Thoracic aorta (tissue), 2 donors: ENCODE measurements around the gene THBS4. TPM values are rescaled to one million over a fixed set of nuclear protein-coding genes. Genes with fewer than 3 reads are reported as not detected.
"Not testable (repeated sequence)": the region's sequence is repeated elsewhere in the genome, so short reads cannot be mapped to it uniquely, and the experiment has no call there.

ENCODE experiments used
- ATAC-seq: fragments of 150-250 bp; one replicate; pipeline ENCODE4 v1.8.0; 2017; ENCODE audit warnings: low read depth; ENCODE audit not compliant: insufficient number of reproducible peaks, low FRiP score
- DNase-seq: peaks from one replicate; pipeline ENCODE4 v3.0.0-alpha.2; 2020; ENCODE audit warnings: low spot score
- H3K27ac ChIP-seq, 2 donors: fragments of 200-600 bp; sonication (generic); 1 replicate in 1 of 2; 2 replicates in 1 of 2; pipeline ENCODE4 v1.5.1; 2016; ENCODE audit warnings: mild to moderate bottlenecking in 2 of 2, moderate library complexity in 2 of 2
- H3K27me3 ChIP-seq: fragments of 200-600 bp; sonication (generic); replicated peaks from 2 replicates; pipeline ENCODE4 v1.6.0; 2016; ENCODE audit warnings: mild to moderate bottlenecking; ENCODE audit not compliant: insufficient read depth
- H3K36me3 ChIP-seq: fragments of 200-600 bp; sonication (generic); one replicate; pipeline ENCODE4 v1.5.1; 2016
- H3K4me1 ChIP-seq, 2 donors: fragments of 200-600 bp; sonication (generic); 1 replicate in 1 of 2; 2 replicates in 1 of 2; pipeline versions ENCODE4 v1.5.1 to v1.6.0; 2016; ENCODE audit warnings: low read depth in 2 of 2, mild to moderate bottlenecking in 1 of 2; ENCODE audit not compliant: control insufficient read depth in 1 of 2
- H3K4me3 ChIP-seq: fragments of 200-600 bp; sonication (generic); 2 replicates; pipeline ENCODE4 v1.5.1; 2016; ENCODE audit warnings: mild to moderate bottlenecking
- H3K9me3 ChIP-seq: fragments of 200-600 bp; sonication (generic); 2 replicates; pipeline ENCODE4 v1.5.1; 2016
- CTCF ChIP-seq: fragments of 200-600 bp; sonication (generic); IDR thresholded peaks from one replicate; pipeline ENCODE4 v1.5.1; 2019; ENCODE audit warnings: antibody characterized with exemption
- total RNA-seq, 2 donors: library from RNA; depleted of rRNA; stranded (reverse); fragments of >200 nt; gene quantifications; one replicate each; pipeline versions ENCODE4 v1.1.0 to v1.2.3, GENCODE V29; 2016

Gene THBS4
- total RNA-seq, 2 donors from 2014 or later, result 7.2 to 13.5 TPM

GRCh38 chr5:80082281-80082680 lies 47.1 kb downstream of the THBS4 start:
- no peak for TF ChIP-seq CTCF
- H3K4me3 ChIP-seq, result peak overlapping the region; percentile 71
- DNase-seq, result no peak
- H3K4me1 ChIP-seq, result peaks cover 3 to 12% of the 10 kb centered on the region in 2 donors
- no peaks in the 10 kb centered on the region for H3K36me3 ChIP-seq
- no peak for ATAC-seq
- no peaks in the 10 kb centered on the region for H3K9me3 ChIP-seq
- peak overlapping the region in 1 of 2 donors; percentile 75 for H3K27ac ChIP-seq
- H3K27me3 ChIP-seq, result no peaks in the 10 kb centered on the region

GRCh38 chr5:80082731-80083100 lies 47.6 kb downstream of the THBS4 start:
- H3K4me1 ChIP-seq, result peaks cover 3 to 12% of the 10 kb centered on the region in 2 donors
- ATAC-seq (no peak), DNase-seq (no peak)
- H3K27me3 ChIP-seq, result no peaks in the 10 kb centered on the region
- no peaks in the 10 kb centered on the region for H3K36me3 ChIP-seq
- peak overlapping the region; percentile 71 to 75 for H3K27ac ChIP-seq
- H3K9me3 ChIP-seq, result no peaks in the 10 kb centered on the region
- peak; percentile 87 for TF ChIP-seq CTCF
- peak overlapping the region; percentile 71 for H3K4me3 ChIP-seq

- TF ChIP-seq CTCF, result peak; percentile 70
- H3K27me3 ChIP-seq, result no peaks in the 10 kb centered on the region
- H3K9me3 ChIP-seq, result no peaks in the 10 kb centered on the region
- H3K27ac ChIP-seq, result peak overlapping the region; percentile 71 to 75
- DNase-seq, result no peak
- no peaks in the 10 kb centered on the region for H3K36me3 ChIP-seq
- ATAC-seq, result peak; percentile 45
- peaks cover 3 to 12% of the 10 kb centered on the region in 2 donors for H3K4me1 ChIP-seq
- H3K4me3 ChIP-seq, result peak overlapping the region; percentile 71
Observed at GRCh38 chr5:80083101-80083890, 48.1 kb downstream of the THBS4 start.

GRCh38 chr5:80090884-80091166 lies 55.7 kb downstream of the THBS4 start:
- DNase-seq (no peak), ATAC-seq (no peak)
- Histone ChIP-seq H3K27ac (no peak overlapping the region), H3K4me3 (no peak overlapping the region), H3K4me1 (no peaks in the 10 kb centered on the region), H3K27me3 (no peaks in the 10 kb centered on the region), H3K9me3 (no peaks in the 10 kb centered on the region), H3K36me3 (no peaks in the 10 kb centered on the region)
- TF ChIP-seq CTCF, result no peak

GRCh38 chr5:80091792-80092192 lies 56.6 kb downstream of the THBS4 start:
- not testable (repeated sequence) for H3K36me3 ChIP-seq, H3K4me1 ChIP-seq, H3K27me3 ChIP-seq, DNase-seq, H3K9me3 ChIP-seq, H3K27ac ChIP-seq
- peak; percentile 80 for TF ChIP-seq CTCF
- peak overlapping the region; percentile 41 for H3K4me3 ChIP-seq
- ATAC-seq, result peak; percentile 56
